ENCODE results near the gene GALNT9. TPM values are rescaled to one million over a fixed set of nuclear protein-coding genes. Genes with fewer than 3 reads are reported as not detected.
"Not testable (repeated sequence)": the region's sequence is repeated elsewhere in the genome, so short reads cannot be mapped to it uniquely, and the experiment has no call there.

GALNT9 gene
- total RNA-seq, 1 experiment from 2014 or later, result 1.7 TPM

DNA sequence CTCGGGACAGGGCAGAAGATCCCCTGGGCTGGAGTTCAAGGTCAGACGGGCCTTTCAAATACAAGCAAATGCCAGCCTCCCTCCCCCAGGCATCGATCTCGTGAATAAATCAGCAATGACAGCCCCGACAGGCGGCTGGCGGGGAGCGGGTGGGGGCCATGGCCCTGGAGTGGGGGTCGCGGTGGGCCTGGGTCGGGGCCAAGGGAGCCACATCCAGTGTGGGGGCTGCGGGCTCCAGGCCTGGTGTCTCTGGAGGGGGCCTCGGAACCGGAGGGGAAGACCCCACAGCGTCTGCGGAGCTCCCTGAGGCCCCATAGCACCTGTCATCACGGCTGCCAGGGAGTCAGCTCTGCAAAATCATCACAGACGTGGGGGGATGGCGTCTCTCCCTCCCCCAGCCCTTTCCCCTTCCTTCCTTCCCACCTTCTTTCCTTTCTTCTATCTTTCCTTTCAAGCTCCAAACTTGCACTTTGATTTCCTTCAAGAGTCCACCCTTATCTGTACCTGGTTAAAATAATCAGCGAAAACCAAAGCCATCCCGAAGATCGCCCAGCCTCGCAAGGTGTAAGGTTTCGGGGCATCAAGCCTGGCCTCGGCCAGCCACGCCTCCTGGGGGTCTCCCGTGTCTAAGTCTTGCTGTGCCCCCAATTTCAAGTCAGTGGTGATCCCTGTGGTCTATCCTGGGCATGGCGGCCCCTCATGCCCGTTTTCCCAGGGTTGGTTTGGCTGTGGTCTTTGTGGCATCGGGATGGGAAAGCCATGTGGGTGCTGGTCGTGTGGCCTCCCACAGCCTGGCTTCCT is 93.1 kb downstream of the GALNT9 start:
- DNase-seq (ENCODE audit: low spot score), result no peak

DNA sequence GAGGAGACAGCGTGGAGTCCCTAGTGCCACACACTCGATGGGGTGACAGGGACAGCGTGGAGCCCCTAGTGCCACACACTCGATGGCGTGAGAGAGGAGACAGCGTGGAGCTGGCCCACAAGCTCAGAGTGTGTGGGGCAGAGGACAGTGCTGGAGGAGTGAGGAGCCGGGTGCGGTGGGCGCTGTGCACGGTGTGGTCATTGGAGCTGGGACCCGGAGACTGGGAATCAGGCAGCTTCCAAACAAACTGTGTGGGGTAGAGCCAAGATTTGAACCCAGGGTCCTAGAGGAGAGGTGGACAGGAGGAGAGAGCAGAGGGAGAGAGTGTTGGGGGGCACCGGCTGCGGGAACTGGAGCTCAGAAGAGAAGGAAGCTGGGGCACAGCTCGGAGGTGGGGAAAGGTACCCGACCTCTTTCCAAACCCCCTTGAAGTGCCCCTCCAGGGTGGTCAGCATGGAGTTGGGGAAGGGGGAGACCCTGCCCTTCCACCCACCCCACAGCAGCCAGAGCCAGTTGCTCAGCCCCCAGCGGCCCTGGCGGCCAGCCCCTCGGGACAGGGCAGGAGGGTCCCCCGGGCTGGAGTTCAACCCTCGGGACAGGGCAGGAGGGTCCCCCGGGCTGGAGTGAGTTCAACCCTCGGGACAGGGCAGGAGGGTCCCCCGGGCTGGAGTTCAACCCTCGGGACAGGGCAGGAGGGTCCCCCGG is 94.1 kb downstream of the GALNT9 start:
- no peak for DNase-seq (ENCODE audit: low spot score)

GRCh38 chr12:132230381-132230780 is 99.0 kb downstream of the GALNT9 start:
- no peak for DNase-seq (ENCODE audit: low spot score)

DNA sequence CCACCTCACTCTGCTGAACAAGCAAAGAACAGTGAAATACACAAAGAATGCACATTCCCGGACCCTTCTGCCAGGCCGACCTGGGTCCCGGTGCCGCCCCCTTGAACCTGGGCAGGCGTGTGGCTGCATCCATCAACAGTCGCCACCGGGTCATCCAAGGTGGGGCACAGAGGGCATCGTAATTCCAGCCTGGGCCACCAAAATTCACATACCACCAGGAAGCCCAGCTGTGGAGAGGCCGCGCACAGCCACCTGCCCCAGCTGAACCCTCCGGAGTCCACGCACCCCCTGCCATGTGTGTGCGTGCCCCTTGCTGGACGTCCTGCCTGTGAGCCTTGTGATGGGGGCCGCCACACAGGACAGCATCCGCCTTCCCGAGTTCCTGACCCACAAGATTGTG is 99.5 kb downstream of the GALNT9 start:
- no peak for DNase-seq (ENCODE audit: low spot score)

DNA sequence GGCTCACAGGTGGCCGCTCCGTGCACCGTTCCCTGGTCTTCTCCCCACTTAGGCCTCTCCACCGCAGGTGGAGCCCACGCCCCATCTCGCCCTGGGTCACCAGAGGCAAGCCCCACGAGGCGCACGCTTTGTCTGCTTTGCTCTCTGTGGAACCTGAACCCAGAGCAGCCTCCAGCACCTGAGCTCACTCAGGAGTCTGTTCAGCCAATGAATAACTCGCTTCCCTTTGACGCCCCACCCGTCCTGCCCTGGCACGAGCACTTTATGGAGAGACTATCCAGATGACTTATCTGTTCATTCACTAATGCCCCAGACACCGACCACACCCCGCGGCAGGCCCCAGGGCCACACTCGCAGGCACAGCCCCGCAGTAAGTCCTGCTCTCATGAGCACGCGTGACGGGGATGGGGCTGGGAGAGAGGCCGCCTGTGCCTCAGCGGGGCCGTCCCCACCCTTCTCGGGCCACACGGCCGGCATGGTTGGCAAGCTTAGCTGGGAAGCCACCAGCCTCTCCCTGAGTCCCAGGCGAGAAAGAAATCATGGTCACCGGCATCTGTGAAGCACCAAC is 100.1 kb downstream of the GALNT9 start:
- no peak for DNase-seq (ENCODE audit: low spot score)

DNA sequence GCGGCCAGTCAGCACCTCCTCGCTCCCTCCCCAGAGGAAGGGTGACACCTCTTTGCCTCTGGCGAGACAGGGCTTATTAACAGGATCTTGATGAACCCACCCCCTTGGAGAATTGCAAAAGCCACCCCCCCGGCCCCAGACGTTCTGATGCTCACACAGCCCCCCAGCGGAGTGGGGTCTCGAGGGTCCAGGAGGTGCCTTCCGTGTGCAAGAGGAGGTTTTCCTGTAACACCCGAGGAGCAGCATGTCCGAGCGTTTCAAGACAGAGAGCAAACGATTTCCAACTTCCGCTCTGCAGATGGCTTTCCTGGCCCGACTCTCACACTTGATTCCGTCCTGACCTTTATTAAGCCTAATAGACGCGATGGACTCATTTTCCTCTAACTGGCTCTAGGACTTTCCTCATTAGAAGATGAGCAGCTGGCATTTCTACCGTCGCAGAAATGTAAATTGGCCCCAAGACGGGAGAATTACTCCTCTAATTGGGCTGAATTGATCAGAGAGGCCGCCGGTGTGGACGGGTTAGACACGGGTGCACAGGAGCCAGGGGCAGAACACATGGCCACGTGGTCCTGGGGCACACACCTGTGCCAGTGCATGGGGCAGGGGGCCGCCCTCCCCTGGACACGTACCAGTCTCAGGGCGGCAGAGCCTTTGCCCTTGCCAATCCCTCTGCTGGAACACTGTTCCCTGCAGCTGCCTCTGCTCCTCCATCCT is 100.8 kb downstream of the GALNT9 start:
- no peak for DNase-seq (ENCODE audit: low spot score)

GRCh38 chr12:132227782-132228475 is 101.5 kb downstream of the GALNT9 start:
- DNase-seq (ENCODE audit: low spot score), result no peak

GRCh38 chr12:132227118-132227517 is 102.3 kb downstream of the GALNT9 start:
- DNase-seq (ENCODE audit: low spot score), result no peak

- no peak for DNase-seq (ENCODE audit: low spot score)
Observed at GRCh38 chr12:132226604-132227003, 102.8 kb downstream of the GALNT9 start.

DNA sequence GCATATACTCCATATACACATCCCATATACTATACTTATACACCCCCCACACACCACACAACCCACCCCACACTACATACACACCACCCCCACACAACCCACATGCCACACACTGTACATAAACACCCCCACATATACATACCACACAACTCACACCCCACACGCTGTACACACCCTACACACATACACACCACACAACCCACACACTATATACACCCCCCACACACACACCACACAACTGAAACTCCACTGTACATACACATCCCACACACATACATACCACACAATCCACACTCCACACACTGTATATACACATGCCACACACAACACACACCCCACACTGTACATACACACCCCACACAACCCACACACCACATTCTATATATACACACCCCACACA is 104.2 kb downstream of the GALNT9 start:
- DNase-seq (ENCODE audit: low spot score), result no peak

- DNase-seq (ENCODE audit: low spot score), result no peak
Observed at GRCh38 chr12:132224484-132224883, 104.9 kb downstream of the GALNT9 start.

- no peak for DNase-seq (ENCODE audit: low spot score)
Observed at GRCh38 chr12:132222808-132223173, 106.6 kb downstream of the GALNT9 start.

DNA sequence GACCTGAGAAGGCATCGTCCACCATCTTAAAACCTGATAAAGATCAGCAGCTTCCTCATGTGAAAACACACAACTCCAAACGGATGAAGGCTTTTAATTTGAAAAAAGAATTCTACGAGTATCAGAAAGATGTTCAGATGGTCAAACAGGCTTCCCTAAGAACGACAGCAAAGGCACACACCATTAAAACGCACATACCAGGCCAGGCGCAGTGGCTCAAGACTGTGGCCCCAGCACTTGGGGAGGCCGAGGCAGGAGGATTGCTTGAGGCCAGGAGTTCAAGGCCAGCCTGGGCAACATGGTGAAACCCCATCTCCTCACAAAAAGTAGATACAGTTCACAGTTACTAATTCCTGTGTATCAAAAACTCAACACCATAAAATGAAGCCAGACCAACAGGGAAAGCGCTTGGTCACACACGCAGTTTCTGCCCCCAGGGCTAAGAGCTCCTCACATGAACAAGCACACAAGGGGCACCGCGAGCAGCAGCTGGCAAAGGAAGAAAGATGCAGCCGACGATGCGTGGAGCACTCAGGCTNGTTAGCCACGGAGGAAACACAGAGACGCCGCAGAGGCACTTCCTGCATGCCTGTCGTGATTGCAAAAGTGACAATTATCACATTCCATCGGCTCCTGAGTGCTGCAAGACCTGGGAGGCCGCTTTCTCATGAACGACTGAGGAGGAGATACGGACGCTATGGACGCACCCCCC is 107.1 kb downstream of the GALNT9 start:
- peak; percentile 78 for DNase-seq (ENCODE audit: low spot score)

- DNase-seq (ENCODE audit: low spot score), result not testable (repeated sequence)
Observed at GRCh38 chr12:132219761-132220160, 109.6 kb downstream of the GALNT9 start.

DNA sequence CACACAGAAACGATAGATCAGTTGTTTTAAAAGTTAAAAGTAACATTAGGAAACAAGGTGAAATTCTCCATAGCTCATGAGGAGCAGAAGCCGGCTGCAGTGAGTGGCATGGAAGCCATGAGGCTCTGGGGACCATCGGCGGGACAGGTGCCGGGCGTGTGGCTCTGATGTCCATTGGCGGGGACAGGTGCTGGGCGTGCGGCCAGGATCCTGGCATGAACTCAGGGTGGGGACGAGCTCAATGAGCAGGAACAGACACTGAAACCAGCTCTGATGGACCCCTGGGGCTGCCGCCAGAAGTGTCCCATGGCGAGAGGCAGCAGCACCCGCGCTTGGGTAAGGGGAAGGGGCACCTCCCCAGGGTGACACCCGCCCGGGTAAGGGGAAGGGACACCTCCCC is 110.1 kb downstream of the GALNT9 start:
- DNase-seq (ENCODE audit: low spot score), result no peak

DNA sequence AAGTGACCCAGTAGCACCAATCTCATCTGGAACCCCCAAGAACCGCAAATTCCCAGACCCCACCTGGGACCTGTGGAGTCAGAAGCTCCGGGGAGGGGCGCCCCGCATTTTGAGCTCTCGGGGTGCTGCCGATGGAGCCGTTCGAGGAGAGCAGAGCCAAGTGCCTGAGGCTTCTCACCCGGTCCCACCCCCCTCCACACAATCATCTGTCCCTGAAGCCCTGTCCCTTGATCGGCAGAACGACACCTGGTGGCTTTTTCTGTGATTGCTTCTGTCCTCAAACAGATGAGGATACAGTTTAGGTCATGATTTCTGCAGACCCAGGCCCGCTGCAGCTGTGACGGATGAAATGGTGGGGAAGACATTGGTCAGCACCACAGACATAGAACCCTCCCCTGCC is 110.5 kb downstream of the GALNT9 start:
- DNase-seq (ENCODE audit: low spot score), result peak; percentile 28

GRCh38 chr12:132218527-132218875 is 110.9 kb downstream of the GALNT9 start:
- no peak for DNase-seq (ENCODE audit: low spot score)

DNA sequence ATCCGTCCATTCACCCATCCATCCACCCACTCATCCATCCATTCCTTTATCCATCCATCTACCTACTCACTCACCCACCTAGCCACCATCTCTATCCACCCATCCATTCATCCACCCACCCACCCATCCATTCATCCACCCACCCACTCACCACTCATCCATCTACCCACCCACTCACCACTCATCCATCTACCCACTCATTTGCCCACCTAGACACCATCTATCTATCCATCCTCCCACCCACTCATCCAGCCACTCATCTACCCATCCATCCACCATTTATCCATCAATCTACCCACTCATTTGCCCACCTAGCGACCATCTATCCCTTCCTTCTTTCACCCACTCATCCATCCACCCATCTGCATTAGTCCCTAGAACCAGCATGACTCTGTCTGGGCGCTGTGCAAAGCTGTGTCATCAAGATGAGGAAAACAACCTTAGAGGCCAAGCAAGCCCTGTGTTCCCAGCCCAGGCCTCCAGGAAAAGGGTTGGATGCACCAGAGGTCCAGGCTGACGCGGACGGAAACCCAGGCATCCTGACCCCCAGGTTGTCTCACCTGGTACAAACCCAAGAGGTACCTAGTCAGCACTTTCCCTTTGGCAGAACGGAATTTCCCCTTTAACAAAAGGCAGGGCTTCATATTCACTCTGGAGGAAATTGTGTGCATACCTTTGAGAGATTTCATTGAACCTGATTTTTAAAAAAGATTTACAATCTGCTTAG is 111.4 kb downstream of the GALNT9 start:
- no peak for DNase-seq (ENCODE audit: low spot score)

- DNase-seq (ENCODE audit: low spot score), result no peak
Observed at GRCh38 chr12:132217371-132217770, 112.0 kb downstream of the GALNT9 start.

DNA sequence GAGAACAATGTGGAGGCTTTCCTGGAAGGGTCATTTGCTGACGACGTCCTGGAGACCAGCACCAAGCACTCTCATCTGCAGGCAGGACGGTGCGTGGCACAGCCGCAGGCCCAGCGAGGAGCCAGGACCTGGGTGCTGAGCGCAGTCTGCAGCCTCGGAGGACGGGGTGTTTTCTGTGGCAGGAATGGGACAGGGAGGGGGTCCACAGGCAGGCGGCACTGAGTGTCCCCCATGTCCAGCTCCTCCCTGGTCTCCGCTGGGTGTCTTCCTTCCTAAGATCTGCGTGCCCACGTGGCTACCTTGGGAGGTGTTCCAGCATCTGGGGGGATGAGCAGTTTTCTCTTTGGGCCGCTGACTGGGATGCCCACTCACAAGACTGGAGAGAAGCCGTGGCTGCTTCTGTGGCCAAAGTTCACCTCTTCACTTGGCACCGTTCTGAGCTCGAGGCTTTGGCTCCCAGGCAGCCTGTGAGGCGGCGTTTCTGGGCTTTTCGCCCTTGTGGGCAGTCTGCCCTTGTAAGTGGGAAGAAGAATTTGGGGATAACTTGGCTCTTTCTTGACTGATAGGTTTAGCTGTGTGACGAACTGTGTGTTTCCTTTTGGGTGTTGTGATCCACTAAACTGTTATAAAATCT is 112.9 kb downstream of the GALNT9 start:
- no peak for DNase-seq (ENCODE audit: low spot score)

Data from H4 (cell line).